Upper lobe of left lung (tissue), 4 donors: ENCODE results near the gene UBE4B.

Source experiments
- POLR2A ChIP-seq, 4 donors: fragments of 450-650 bp; IDR thresholded peaks; one replicate each; pipeline ENCODE4 v1.5.1; 2016 to 2017; ENCODE audit warnings: antibody characterized with exemption in 4 of 4, mild to moderate bottlenecking in 2 of 4
- TF ChIP-seq, protein P1 (sequence below), 6 experiments: fragments of 450-650 bp in 4 of 6; fragments of 200-600 bp in 2 of 6; sonication (generic) in 2 of 6; IDR thresholded peaks; one replicate each; pipeline ENCODE4 v1.5.1; 2016 to 2019; ENCODE audit warnings: antibody characterized with exemption in 6 of 6

- TF ChIP-seq, protein P1, sequence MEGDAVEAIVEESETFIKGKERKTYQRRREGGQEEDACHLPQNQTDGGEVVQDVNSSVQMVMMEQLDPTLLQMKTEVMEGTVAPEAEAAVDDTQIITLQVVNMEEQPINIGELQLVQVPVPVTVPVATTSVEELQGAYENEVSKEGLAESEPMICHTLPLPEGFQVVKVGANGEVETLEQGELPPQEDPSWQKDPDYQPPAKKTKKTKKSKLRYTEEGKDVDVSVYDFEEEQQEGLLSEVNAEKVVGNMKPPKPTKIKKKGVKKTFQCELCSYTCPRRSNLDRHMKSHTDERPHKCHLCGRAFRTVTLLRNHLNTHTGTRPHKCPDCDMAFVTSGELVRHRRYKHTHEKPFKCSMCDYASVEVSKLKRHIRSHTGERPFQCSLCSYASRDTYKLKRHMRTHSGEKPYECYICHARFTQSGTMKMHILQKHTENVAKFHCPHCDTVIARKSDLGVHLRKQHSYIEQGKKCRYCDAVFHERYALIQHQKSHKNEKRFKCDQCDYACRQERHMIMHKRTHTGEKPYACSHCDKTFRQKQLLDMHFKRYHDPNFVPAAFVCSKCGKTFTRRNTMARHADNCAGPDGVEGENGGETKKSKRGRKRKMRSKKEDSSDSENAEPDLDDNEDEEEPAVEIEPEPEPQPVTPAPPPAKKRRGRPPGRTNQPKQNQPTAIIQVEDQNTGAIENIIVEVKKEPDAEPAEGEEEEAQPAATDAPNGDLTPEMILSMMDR (IDR thresholded peaks at IDR 0.05) = no peak
- TF ChIP-seq POLR2A (IDR thresholded peaks at IDR 0.05) = no peak
Observed at GRCh38 chr1:10059342-10059718, 26.6 kb downstream of the UBE4B start.
